HepG2 (cell line): ENCODE data around the gene ARFGEF2. TPM values are rescaled to one million over a fixed set of nuclear protein-coding genes. Genes with fewer than 3 reads are reported as not detected.

ENCODE experiments used
- ATF4 ChIP-seq, 2 experiments: fragments of 450-650 bp in 1 of 2; sonication (generic) in 1 of 2; formaldehyde crosslinking; IDR thresholded peaks; 2 replicates each; pipeline versions ENCODE4 v1.5.0 to v1.8.0; 2020 to 2022; ENCODE audit warnings: mild to moderate bottlenecking in 1 of 2, missing genetic modification reagents in 1 of 2
- FOXA1 ChIP-seq, 2 experiments: fragments of 450-650 bp in 1 of 2; sonication (generic) in 1 of 2; formaldehyde crosslinking in 1 of 2; IDR thresholded peaks; 2 replicates each; pipeline versions ENCODE4 v1.4.0 to v1.6.1; 2016 to 2020; ENCODE audit warnings: missing genetic modification reagents in 1 of 2
- GRHL1 ChIP-seq: sonication (generic); formaldehyde crosslinking; conservative IDR thresholded peaks from 2 replicates; pipeline ENCODE4 v1.8.0; 2022; ENCODE audit warnings: missing genetic modification reagents
- KDM5A ChIP-seq: fragments of 200-600 bp; sonication (generic); IDR thresholded peaks from 2 replicates; pipeline ENCODE4 v1.7.0; 2018; ENCODE audit warnings: antibody characterized with exemption, mild to moderate bottlenecking, low read length, borderline replicate concordance
- MYPOP ChIP-seq: sonication (generic); formaldehyde crosslinking; IDR thresholded peaks from 2 replicates; pipeline ENCODE4 v1.8.1; 2023; ENCODE audit warnings: mild to moderate bottlenecking, moderate library complexity, missing genetic modification reagents
- NFE2L2 ChIP-seq: fragments of 150-350 bp; IDR thresholded peaks from 2 replicates; pipeline ENCODE4 v1.6.1; 2014; ENCODE audit warnings: low read length
- NR2F6 ChIP-seq, 2 experiments: IDR thresholded peaks; 2 replicates each; pipeline ENCODE4 v1.6.1; 2016; ENCODE audit warnings: antibody characterized with exemption in 1 of 2, mild to moderate bottlenecking in 1 of 2
- ONECUT2 ChIP-seq: sonication (generic); formaldehyde crosslinking; IDR thresholded peaks from 2 replicates; pipeline ENCODE4 v1.4.0; 2020; ENCODE audit warnings: missing genetic modification reagents
- SMAD3 ChIP-seq: sonication (generic); formaldehyde crosslinking; IDR thresholded peaks from 2 replicates; pipeline ENCODE4 v1.4.0; 2020; ENCODE audit warnings: missing genetic modification reagents
- SMC3 ChIP-seq: IDR thresholded peaks from 2 replicates; pipeline ENCODE4 v1.6.1; 2011; ENCODE audit warnings: low read length, improper control_type of control experiment
- SNAPC5 ChIP-seq: sonication (generic); formaldehyde crosslinking; IDR thresholded peaks from 2 replicates; pipeline ENCODE4 v1.8.1; 2023; ENCODE audit warnings: mild to moderate bottlenecking, missing genetic modification reagents, borderline replicate concordance
- TFDP1 ChIP-seq: IDR thresholded peaks from 2 replicates; pipeline ENCODE4 v1.6.1; 2016; ENCODE audit warnings: missing compliant biosample characterization, missing genetic modification reagents, borderline replicate concordance
- ZNF484 ChIP-seq: sonication (generic); formaldehyde crosslinking; IDR thresholded peaks from 2 replicates; pipeline ENCODE4 v1.5.1; 2020; ENCODE audit warnings: mild to moderate bottlenecking, low read depth, missing genetic modification reagents, borderline replicate concordance
- ZNF549 ChIP-seq: sonication (generic); formaldehyde crosslinking; IDR thresholded peaks from 2 replicates; pipeline ENCODE4 v1.5.0; 2020; ENCODE audit warnings: missing genetic modification reagents
- ZNF619 ChIP-seq: sonication (generic); formaldehyde crosslinking; IDR thresholded peaks from 2 replicates; pipeline ENCODE4 v1.4.0; 2020; ENCODE audit warnings: mild to moderate bottlenecking, missing genetic modification reagents
- ZNF710 ChIP-seq: sonication (generic); formaldehyde crosslinking; IDR thresholded peaks from 2 replicates; pipeline ENCODE4 v1.5.0; 2020; ENCODE audit warnings: mild to moderate bottlenecking, missing genetic modification reagents, borderline replicate concordance
- ZNF713 ChIP-seq: sonication (generic); formaldehyde crosslinking; IDR thresholded peaks from 2 replicates; pipeline ENCODE4 v1.4.0; 2020; ENCODE audit warnings: mild to moderate bottlenecking, missing genetic modification reagents
- ZNF83 ChIP-seq: sonication (generic); formaldehyde crosslinking; IDR thresholded peaks from 2 replicates; pipeline ENCODE4 v1.4.0; 2020; ENCODE audit warnings: missing genetic modification reagents, mild to moderate bottlenecking, borderline replicate concordance
- polyA plus RNA-seq, 8 experiments: library from polyadenylated mRNA; depleted of rRNA in 3 of 8; stranded (reverse) in 7 of 8; unstranded in 1 of 8; fragments of >200 nt; fragmentation: Illumina TruSeq in 4 of 8; extraction: Trizol in 4 of 8; gene quantifications; 2 replicates each; pipeline versions ENCODE4 v1.2.1 to v1.2.3, GENCODE V29; 2011 to 2016; ENCODE audit warnings: low read depth in 4 of 8, missing spikeins in 1 of 8, mixed read lengths in 1 of 8; ENCODE audit not compliant: insufficient read depth in 1 of 8
- total RNA-seq, 5 experiments: library from RNA; depleted of rRNA; stranded (reverse); fragments of >200 nt; fragmentation: Illumina TruSeq; extraction: Trizol; gene quantifications; 2 replicates each; pipeline ENCODE4 v1.2.3, GENCODE V29; 2016; ENCODE audit warnings: low read depth in 1 of 5

ARFGEF2 gene
- total and polyA plus RNA-seq, 2 of the 13 experiments (the other 11 are each of a cell fraction or from before 2014, with no cell fraction given) = 44.0 to 60.8 TPM

- TF ChIP-seq ZNF710 (CRISPR knock-in tag) (0 out of 2 replicates have a peak, but pooled peaks have one; percentile 3), SNAPC5 (CRISPR knock-in tag) (0 out of 2 replicates have a peak, but pooled peaks have one; percentile 70), FOXA1 (IDR thresholded peaks at IDR 0.05) (no peak), FOXA1 (CRISPR knock-in tag; IDR thresholded peaks at IDR 0.05) (no peak), ZNF619 (no peak), TFDP1 (CRISPR knock-in tag) (no peak; the same call in 1 of the 2 replicates), NFE2L2 (no peak), MYPOP (CRISPR knock-in tag) (no peak), GRHL1 (CRISPR knock-in tag) (no peak), KDM5A (no peak), ZNF549 (CRISPR knock-in tag) (no peak), ATF4 (CRISPR knock-in tag; IDR thresholded peaks at IDR 0.05) (no peak), ZNF713 (CRISPR knock-in tag) (0 out of 2 replicates have a peak, but pooled peaks have one; percentile 87), ZNF83 (no peak), ZNF484 (CRISPR knock-in tag) (no peak), ONECUT2 (CRISPR knock-in tag) (peak; percentile 61; the same call in 1 of the 2 replicates), NR2F6 (IDR thresholded peaks at IDR 0.05) (no peak; the same call in 1 of the 2 replicates), NR2F6 (CRISPR knock-in tag; IDR thresholded peaks at IDR 0.05) (no peak), SMC3 (0 out of 2 replicates have a peak, but pooled peaks have one; percentile 14), SMAD3 (no peak)
These were observed 124.1 kb downstream of the ARFGEF2 start (continued) for GRCh38 chr20:49045440-49046086.
